GM12878 (cell line): ENCODE results near the gene NOC2L.

Source experiments
- JUND ChIP-seq: IDR thresholded peaks from 2 replicates; pipeline ENCODE4 v1.6.1; 2012; ENCODE audit warnings: low read depth, mild to moderate bottlenecking, low read length, improper control_type of control experiment, moderate library complexity
- POLR2A ChIP-seq: IDR thresholded peaks from 2 replicates; pipeline ENCODE4 v1.6.1; 2011; ENCODE audit warnings: low read depth, mild to moderate bottlenecking, low read length

DNA sequence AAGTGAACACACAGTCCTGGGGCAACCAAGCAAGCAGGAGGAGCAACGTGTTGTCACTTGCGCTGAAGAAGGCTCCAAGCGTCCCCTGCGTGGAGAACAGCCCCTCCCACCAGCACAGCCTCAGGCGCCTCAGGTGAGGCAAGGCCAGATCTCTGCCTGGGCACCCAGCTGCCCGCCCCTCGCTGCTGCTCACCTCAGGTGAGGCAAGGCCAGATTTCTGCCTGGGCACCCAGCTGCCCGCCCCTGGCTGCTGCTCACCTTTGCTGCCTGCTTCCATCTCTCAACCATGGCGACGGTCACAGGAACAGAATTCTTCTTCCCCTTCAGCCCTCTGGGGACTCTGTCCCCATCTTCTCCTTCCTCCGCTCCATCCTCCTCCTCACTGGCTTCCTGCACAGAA lies 2.4 kb downstream of the NOC2L start:
- no peak for TF ChIP-seq POLR2A
- TF ChIP-seq JUND, result no peak
